ENCODE measurements around the gene MRC2.

MRC2 gene

DNA sequence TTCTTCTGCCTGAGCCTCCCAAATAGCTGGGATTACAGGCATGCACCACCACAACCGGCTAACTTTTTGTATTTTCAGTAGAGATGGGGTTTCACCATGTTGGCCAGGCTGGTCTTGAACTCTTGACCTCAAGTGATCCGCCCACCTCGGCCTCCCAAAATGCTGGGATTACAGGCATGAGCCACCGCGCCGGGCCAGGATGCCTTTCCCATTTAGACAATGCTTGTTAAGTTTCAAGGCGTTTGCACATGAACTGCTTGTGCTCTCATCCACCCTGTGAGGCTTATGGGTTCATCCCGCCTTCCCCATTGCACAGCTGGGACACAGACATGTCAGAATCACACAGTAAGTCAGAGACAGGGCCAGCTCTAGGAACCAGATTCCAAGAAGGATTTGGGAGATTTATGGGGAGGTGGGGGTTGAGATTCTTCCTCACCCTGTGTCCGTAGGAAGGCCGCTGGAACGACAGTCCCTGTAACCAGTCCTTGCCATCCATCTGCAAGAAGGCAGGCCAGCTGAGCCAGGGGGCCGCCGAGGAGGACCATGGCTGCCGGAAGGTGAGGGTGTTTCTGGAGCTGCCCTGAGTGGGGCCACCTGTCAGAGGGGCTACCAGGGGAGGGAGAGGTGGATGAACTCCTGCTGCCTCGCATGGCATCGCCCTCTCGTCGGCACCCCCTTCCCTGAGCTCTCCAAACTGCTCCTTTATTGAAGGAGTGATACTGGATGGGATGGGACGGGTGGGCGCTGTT, 46.3 kb downstream of the MRC2 start:
- TF ChIP-seq, protein P1, sequence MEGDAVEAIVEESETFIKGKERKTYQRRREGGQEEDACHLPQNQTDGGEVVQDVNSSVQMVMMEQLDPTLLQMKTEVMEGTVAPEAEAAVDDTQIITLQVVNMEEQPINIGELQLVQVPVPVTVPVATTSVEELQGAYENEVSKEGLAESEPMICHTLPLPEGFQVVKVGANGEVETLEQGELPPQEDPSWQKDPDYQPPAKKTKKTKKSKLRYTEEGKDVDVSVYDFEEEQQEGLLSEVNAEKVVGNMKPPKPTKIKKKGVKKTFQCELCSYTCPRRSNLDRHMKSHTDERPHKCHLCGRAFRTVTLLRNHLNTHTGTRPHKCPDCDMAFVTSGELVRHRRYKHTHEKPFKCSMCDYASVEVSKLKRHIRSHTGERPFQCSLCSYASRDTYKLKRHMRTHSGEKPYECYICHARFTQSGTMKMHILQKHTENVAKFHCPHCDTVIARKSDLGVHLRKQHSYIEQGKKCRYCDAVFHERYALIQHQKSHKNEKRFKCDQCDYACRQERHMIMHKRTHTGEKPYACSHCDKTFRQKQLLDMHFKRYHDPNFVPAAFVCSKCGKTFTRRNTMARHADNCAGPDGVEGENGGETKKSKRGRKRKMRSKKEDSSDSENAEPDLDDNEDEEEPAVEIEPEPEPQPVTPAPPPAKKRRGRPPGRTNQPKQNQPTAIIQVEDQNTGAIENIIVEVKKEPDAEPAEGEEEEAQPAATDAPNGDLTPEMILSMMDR (conservative IDR thresholded peaks at IDR 0.05; ENCODE audit: control insufficient read depth, insufficient read depth, low read depth, low read length), result no peak
- DNase-seq (ENCODE audit: low read depth), result no peak
- no peak overlapping the region for H3K4me3 ChIP-seq (ENCODE audit: control insufficient read depth, low read depth, low read length)

DNA sequence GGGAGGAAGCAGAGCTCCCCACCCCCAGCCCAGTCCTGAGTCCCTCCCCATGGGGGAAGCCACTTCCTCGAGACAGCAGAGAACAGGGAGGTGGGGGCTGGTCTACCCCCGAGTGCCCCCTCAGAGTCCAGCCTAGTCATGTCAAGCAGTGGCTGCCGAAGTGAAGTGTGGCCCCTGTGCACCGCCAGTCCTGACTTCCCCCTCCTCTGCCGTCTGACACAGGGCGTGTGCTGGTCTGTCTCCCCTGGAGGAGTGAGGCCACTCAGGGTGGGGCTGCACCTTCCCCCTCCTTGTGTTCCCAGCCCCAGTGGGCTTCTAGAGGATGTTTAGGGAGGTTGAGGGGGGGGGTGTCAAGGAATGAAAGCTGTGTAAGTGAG, 46.9 kb downstream of the MRC2 start:
- H3K4me3 ChIP-seq (ENCODE audit: control insufficient read depth, low read depth, low read length), result no peak overlapping the region
- TF ChIP-seq, protein P1 (conservative IDR thresholded peaks at IDR 0.05; ENCODE audit: control insufficient read depth, insufficient read depth, low read depth, low read length), result no peak
- DNase-seq (ENCODE audit: low read depth), result no peak

DNA sequence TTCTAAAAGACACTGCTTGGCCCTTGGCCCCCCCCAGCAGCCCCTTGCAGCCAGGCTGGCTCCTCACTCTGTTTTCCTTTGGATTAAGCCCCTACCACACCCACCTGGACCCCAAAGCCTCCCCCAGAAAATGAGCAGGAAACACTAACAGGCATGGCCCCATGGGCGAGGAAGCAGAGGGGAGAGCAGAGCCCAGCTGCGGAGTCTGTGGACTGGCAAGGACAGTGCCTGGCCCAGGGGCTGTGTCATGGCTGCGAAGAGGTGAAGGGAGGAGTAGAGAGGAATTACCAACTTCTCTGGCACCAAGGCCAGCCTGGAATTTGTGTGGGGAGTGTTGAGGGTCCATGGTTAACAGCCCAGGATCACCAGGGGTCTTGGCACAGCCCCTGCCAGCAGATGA, 47.4 kb downstream of the MRC2 start:
- DNase-seq (ENCODE audit: low read depth), result no peak
- TF ChIP-seq, protein P1 (conservative IDR thresholded peaks at IDR 0.05; ENCODE audit: control insufficient read depth, insufficient read depth, low read depth, low read length), result no peak
- no peak overlapping the region for H3K4me3 ChIP-seq (ENCODE audit: control insufficient read depth, low read depth, low read length)

DNA sequence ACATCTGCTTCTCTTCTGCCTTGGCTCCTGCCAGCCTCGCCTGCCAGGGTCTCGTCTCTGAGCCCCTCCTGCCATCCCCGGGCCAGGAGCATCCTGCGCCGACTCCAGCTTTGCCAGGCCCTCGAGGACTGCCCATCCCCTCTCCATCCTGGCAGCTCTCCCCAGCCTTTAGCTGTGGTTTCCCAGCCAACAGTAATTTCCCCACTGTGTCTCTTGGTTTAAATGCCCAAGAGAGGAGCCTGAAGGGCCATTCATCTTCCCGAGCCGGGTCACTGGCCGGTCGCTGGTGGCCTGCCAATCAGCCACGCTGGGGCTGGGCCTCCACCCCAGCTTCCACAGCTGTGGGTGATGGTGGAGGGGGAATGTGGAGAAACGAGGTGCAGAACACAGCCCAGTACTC, 47.8 kb downstream of the MRC2 start:
- no peak overlapping the region for H3K4me3 ChIP-seq (ENCODE audit: control insufficient read depth, low read depth, low read length)
- TF ChIP-seq, protein P1 (conservative IDR thresholded peaks at IDR 0.05; ENCODE audit: control insufficient read depth, insufficient read depth, low read depth, low read length), result no peak
- no peak for DNase-seq (ENCODE audit: low read depth)

DNA sequence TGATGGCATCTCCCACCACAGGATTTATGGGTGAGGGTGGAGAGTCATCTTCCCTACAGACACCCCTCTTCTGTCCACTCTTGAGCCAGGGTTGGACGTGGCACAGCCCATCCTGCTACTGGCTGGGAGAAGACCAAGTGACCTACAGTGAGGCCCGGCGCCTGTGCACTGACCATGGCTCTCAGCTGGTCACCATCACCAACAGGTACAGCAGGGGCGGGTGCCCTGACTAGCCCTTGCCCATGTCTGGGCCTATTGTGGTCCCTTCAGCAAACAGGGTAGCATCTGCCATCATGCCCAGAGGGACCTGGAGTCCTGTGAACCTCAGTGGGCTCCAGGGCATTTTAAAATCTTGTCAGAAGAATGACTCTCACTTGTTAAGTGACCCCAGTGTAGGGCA, 48.2 kb downstream of the MRC2 start:
- TF ChIP-seq, protein P1 (conservative IDR thresholded peaks at IDR 0.05; ENCODE audit: control insufficient read depth, insufficient read depth, low read depth, low read length), result no peak
- no peak for DNase-seq (ENCODE audit: low read depth)
- H3K4me3 ChIP-seq (ENCODE audit: control insufficient read depth, low read depth, low read length), result no peak overlapping the region

DNA sequence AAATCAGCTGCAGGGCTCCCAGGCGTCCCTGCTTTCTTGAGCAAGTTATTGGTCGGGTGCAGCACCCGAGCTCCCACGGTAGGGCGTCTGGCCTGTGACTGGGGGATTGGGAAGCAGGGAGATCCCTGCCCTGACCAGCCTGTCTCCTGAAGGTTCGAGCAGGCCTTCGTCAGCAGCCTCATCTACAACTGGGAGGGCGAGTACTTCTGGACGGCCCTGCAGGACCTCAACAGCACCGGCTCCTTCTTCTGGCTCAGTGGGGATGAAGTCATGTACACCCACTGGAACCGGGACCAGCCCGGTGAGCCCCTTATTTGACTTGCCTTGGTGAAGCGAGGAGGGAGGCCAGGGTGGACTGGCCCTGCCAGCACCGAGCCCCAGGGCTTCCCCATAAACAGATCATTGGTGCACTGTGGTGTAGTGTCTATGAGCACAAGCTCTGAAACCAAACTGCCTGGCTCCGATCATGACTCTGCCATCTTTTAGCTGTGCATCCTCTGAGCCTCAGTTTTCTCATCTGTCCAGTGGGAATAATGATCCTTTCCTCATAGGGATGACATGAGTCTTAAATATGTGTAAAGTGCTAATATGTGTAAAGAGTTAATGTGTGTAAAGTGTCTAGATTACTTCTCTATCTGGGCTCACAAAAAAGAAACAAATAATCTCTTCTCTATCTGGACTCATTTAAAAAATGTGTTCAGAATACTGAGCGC, 48.9 kb downstream of the MRC2 start:
- DNase-seq (ENCODE audit: low read depth), result no peak
- no peak overlapping the region for H3K4me3 ChIP-seq (ENCODE audit: control insufficient read depth, low read depth, low read length)
- TF ChIP-seq, protein P1 (conservative IDR thresholded peaks at IDR 0.05; ENCODE audit: control insufficient read depth, insufficient read depth, low read depth, low read length), result no peak

Measured in fibroblast of mammary gland (primary cell).